Kidney (tissue), 22 donors: ENCODE measurements around the gene TC2N. TPM values are rescaled to one million over a fixed set of nuclear protein-coding genes. Genes with fewer than 3 reads are reported as not detected.

Source experiments
- DNase-seq, 5 donors: peaks; one replicate each; pipeline ENCODE4 v3.0.0-alpha.2; 2013 to 2020
- FAIRE-seq: peaks from 2 replicates; lab custom pipeline; 2012; peaks lifted over from hg19 to GRCh38; lab: Jason Lieb, UNC
- H3K27ac ChIP-seq, 2 donors: one replicate each; pipeline ENCODE4 v1.7.0; 2013; ENCODE audit warnings: low read depth in 2 of 2, low read length in 2 of 2, inconsistent platforms in 1 of 2
- H3K27me3 ChIP-seq: one replicate; pipeline ENCODE4 v1.7.1; 2013; ENCODE audit warnings: low read length, inconsistent platforms; ENCODE audit not compliant: control insufficient read depth, insufficient read depth
- H3K36me3 ChIP-seq, 3 donors: one replicate each; pipeline versions ENCODE4 v1.7.0 to v1.7.1; 2013; ENCODE audit warnings: low read length in 3 of 3, control low read depth in 1 of 3, inconsistent platforms in 1 of 3; ENCODE audit not compliant: insufficient read depth in 3 of 3, control insufficient read depth in 2 of 3
- H3K4me1 ChIP-seq, 3 donors: one replicate each; pipeline versions ENCODE4 v1.7.0 to v1.7.1; 2013; ENCODE audit warnings: low read length in 3 of 3, inconsistent platforms in 1 of 3, low read depth in 1 of 3; ENCODE audit not compliant: control insufficient read depth in 2 of 3, insufficient read depth in 2 of 3
- H3K4me3 ChIP-seq, 3 donors: one replicate each; pipeline versions ENCODE4 v1.7.0 to v1.8.1; 2013; ENCODE audit warnings: low read length in 3 of 3, control low read depth in 1 of 3, inconsistent platforms in 1 of 3
- H3K9ac ChIP-seq, 3 donors: one replicate each; pipeline versions ENCODE4 v1.7.0 to v1.7.1; 2013; ENCODE audit warnings: low read length in 3 of 3, control low read depth in 1 of 3, inconsistent platforms in 1 of 3
- H3K9me3 ChIP-seq, 3 donors: one replicate each; pipeline versions ENCODE4 v1.7.0 to v1.7.1; 2013; ENCODE audit warnings: low read length in 3 of 3, control low read depth in 1 of 3, inconsistent platforms in 1 of 3; ENCODE audit not compliant: control insufficient read depth in 2 of 3, insufficient read depth in 1 of 3
- intact Hi-C: fragments of 100-400 bp; cut with DNase I; formaldehyde crosslinking; loops from one replicate; pipeline ENCODE4 v1.11.1; 2022
- long read RNA-seq, 10 donors: library from polyadenylated mRNA in 1 of 10; unstranded in 1 of 10; transcript quantifications; one replicate each; pipeline ENCODE4 v2.0.0 and lab custom pipeline, GENCODE V29; 2021 to 2026
- polyA plus RNA-seq: library from polyadenylated mRNA; stranded (reverse); fragments of 350-450 nt; fragmentation: Illumina TruSeq; extraction: RNeasy Lipid Tissue Mini Kit (QIAGEN cat#74804); gene quantifications from one replicate; pipeline ENCODE4 v1.2.3, GENCODE V29; 2014; ENCODE audit warnings: low read depth, low replicate concordance; ENCODE audit not compliant: insufficient read depth
- total RNA-seq: library from RNA; stranded (reverse); fragmentation: NEBNext Ultra II Directional; extraction: Animal tissue kit (Norgen Biotek cat#: 25700); gene quantifications from one replicate; pipeline ENCODE4 v1.2.1, GENCODE V29; 2021
- TF ChIP-seq, protein P1 (sequence below): IDR thresholded peaks from 3 replicates; pipeline ENCODE4 v1.5.1; 2012; ENCODE audit warnings: mild to moderate bottlenecking, moderate library complexity, borderline replicate concordance; ENCODE audit not compliant: insufficient read depth; ENCODE audit errors: extremely low read depth
- donor health status: control.
- donor health status: control.
- donor health status: control.
- donor health status: control.
- donor health status: control.
- donor health status: DM: yes; HTN: yes; CAD: no.
- donor health status: Normal renal cell carcinoma (clear cell type).

Gene TC2N
- total RNA-seq: 39.7 TPM
- 5.8 TPM for polyA plus RNA-seq
- long read RNA-seq, donor 1: 0 reads
- long read RNA-seq, donor 2, full-length matches to known transcripts: 2 of 2 reads
- long read RNA-seq, donor 2, partial matches to known transcripts: 0 of 2 reads
- long read RNA-seq, donor 2, other reads (novel, unspliced or antisense): 0 of 2 reads
- long read RNA-seq, donor 3, partial matches to known transcripts: 0 of 1 reads
- long read RNA-seq, donor 3, other reads (novel, unspliced or antisense): 0 of 1 reads
- long read RNA-seq, donor 4: 0 reads
- long read RNA-seq, donor 5: 0 reads
- long read RNA-seq, donor 6, partial matches to known transcripts: 0 of 1 reads
- long read RNA-seq, donor 6, other reads (novel, unspliced or antisense): 0 of 1 reads
- long read RNA-seq, donor 7, full-length matches to known transcripts: 5 of 11 reads
- long read RNA-seq, donor 7, partial matches to known transcripts: 2 of 11 reads
- long read RNA-seq, donor 7, other reads (novel, unspliced or antisense): 4 of 11 reads
- long read RNA-seq, donor 8: 0 reads
- long read RNA-seq, donor 9, partial matches to known transcripts: 0 of 1 reads
- long read RNA-seq, donor 9, other reads (novel, unspliced or antisense): 0 of 1 reads
- long read RNA-seq, donor 10, partial matches to known transcripts: 0 of 3 reads
- long read RNA-seq, donor 10, other reads (novel, unspliced or antisense): 0 of 3 reads

DNA sequence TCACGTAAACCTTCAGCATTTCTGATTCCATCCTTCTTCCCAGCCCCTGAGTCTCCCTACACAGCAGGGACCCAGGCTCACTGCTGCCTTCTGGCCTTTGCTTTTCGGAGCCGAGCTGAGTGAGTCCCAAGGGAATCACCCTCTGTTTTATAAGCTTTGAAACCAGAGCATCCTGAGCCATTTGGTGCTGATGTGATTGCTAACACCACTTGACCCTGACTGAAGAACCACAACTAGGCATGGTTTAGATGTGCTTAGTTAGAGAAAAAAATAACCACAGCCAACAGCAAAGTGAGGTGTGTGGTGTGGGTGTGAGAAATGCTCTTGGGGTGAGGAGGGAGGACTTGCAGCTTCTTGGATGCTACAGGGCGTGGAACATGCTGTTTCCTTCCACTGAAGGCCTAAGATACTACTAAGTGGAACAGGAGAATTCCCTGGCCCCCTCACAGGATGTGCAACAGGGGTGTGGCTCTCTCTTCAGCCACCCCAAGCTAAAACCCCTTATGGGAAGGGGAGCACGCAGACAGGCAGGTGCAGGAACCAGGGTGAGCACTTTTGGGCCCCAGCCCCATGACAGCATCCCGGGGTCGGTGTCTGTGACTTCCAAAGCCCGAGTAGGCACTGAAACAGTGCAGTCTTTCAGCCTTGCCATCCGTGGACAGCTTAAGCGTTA, at the start of gene TC2N:
TC2N (minus strand) TSS at position 221 of the 673 bp plus-strand sequence. CDS start 53,767 bp downstream, outside the sequence.
- no peaks in the 10 kb centered on the region for H3K27me3 ChIP-seq
- DNase-seq (peak in 1 of 5 donors; percentile 49), FAIRE-seq (no peak)
- no peaks in the 10 kb centered on the region for H3K4me1 ChIP-seq
- no peak within 1 kb of the TSS for H3K9ac ChIP-seq
- H3K27ac ChIP-seq: no peak within 1 kb of the TSS
- no peaks in the 10 kb centered on the region for H3K9me3 ChIP-seq
- no peak within 1 kb of the TSS for H3K4me3 ChIP-seq
- TF ChIP-seq, protein P1, sequence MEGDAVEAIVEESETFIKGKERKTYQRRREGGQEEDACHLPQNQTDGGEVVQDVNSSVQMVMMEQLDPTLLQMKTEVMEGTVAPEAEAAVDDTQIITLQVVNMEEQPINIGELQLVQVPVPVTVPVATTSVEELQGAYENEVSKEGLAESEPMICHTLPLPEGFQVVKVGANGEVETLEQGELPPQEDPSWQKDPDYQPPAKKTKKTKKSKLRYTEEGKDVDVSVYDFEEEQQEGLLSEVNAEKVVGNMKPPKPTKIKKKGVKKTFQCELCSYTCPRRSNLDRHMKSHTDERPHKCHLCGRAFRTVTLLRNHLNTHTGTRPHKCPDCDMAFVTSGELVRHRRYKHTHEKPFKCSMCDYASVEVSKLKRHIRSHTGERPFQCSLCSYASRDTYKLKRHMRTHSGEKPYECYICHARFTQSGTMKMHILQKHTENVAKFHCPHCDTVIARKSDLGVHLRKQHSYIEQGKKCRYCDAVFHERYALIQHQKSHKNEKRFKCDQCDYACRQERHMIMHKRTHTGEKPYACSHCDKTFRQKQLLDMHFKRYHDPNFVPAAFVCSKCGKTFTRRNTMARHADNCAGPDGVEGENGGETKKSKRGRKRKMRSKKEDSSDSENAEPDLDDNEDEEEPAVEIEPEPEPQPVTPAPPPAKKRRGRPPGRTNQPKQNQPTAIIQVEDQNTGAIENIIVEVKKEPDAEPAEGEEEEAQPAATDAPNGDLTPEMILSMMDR: no peak
- H3K36me3 ChIP-seq: no peaks in the 10 kb centered on the region
- intact Hi-C loops: no loop called here

GRCh38 chr14:91912035-91912434, 44.7 kb upstream of the TC2N start:
- intact Hi-C loops: no loop called here
- no peak overlapping the region for H3K27ac ChIP-seq
- H3K27me3 ChIP-seq: no peaks in the 10 kb centered on the region
- no peak overlapping the region for H3K4me3 ChIP-seq
- no peaks in the 10 kb centered on the region for H3K9me3 ChIP-seq
- FAIRE-seq (no peak), DNase-seq (no peak)
- H3K9ac ChIP-seq: no peak overlapping the region
- H3K4me1 ChIP-seq: peaks cover 0 to 9% (median 0%) of the 10 kb centered on the region in 3 donors
- TF ChIP-seq, protein P1: no peak
- no peaks in the 10 kb centered on the region for H3K36me3 ChIP-seq

- Histone ChIP-seq H3K9ac (no peak overlapping the region), H3K9me3 (no peaks in the 10 kb centered on the region), H3K4me1 (peaks cover 0 to 9% (median 0%) of the 10 kb centered on the region in 3 donors), H3K4me3 (no peak overlapping the region), H3K27ac (no peak overlapping the region), H3K36me3 (no peaks in the 10 kb centered on the region), H3K27me3 (no peaks in the 10 kb centered on the region)
- intact Hi-C loops: no loop called here
- TF ChIP-seq, protein P1: peak; percentile 41
- DNase-seq: peak in 3 of 5 donors; percentile 27 to 59 (median 32)
- no peak for FAIRE-seq
These were observed 44.2 kb upstream of the TC2N start for GRCh38 chr14:91911474-91912032.
